Cardiac septum (tissue), 1 donor: ENCODE measurements around the gene RPL34. TPM values are rescaled to one million over a fixed set of nuclear protein-coding genes. Genes with fewer than 3 reads are reported as not detected.

ENCODE experiments used
- DNase-seq: peaks from one replicate; pipeline ENCODE4 v3.0.0-alpha.2; 2020; ENCODE audit warnings: low spot score
- intact Hi-C: fragments of 100-400 bp; cut with DNase I; formaldehyde crosslinking; loops from one replicate; pipeline ENCODE4 v1.14.0; 2022
- total RNA-seq: library from RNA; stranded (reverse); fragmentation: NEBNext Ultra II Directional; extraction: Animal tissue kit (Norgen Biotek cat#: 25700); gene quantifications from one replicate; pipeline ENCODE4 v1.2.1, GENCODE V29; 2021
- donor health status: DM: no; HTN: no; CAD: no.

Gene RPL34
- total RNA-seq, 1 donor from 2014 or later: 534 TPM

DNA sequence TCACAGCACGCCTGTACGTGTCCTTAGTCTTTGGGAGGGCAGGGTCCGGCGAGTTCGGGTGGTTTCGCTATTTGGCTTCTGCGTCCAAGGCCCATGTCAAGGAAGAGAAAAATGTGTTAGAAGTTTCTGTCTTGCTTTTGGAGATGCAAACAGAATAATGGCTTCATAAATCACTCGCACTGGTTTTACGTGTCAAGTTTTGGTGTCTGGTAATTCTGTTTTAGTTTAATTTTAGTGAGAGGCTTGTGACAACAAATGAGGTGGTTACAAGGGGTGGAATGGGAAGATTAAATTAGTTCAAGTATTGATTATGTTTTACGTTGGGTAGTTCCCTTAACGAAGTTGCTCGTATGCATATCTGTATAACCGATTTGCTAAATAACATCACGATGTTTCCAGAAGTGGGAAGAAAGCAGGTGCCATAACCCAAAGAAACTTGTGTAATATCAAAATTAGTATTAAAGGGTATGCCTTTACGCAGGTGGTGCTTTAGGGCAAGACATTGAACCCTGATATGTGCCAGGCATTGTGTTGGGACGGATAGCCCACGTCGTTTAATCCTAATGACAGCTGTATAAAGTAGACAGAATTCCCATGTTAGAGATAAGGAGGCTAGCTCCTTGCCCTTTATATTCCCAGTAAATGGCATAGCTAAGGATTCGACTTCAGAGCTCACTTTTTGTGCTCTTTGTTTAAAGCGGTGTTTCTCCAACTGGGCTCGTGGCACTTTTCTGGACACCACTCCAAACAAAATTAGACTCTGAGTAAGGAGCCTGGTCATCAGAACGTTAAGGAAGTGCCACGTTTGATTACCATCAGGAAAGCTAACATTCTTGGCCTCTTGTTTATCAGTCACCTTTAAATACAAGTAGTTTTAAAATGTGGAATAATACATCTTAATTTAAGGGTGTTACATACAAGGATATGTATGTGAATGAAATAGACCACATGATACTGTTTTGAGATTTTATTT is 843 bp downstream of the RPL34 start:
- no peak for DNase-seq
- intact Hi-C loops: loop anchor here (2.0 kb wide), 1 partner anchor 30 kb away; the partner anchor contains the start of gene OSTC

DNA sequence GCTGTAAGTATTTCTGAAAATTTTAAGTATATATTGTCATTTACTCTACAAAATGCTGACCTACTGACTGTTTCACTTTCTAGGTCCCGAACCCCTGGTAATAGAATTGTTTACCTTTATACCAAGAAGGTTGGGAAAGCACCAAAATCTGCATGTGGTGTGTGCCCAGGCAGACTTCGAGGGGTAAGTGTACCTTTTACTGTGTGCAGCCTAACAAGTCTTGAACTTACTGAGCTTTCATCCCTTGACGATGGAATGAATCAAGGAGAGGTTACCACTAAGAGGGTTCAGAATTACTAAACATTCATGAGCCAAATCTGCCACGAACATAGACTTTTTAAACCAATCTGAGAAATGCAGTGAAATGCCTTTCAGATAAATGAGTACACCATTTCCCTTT is 1.6 kb downstream of the RPL34 start:
- intact Hi-C loops: no loop called here
- no peak for DNase-seq

DNA sequence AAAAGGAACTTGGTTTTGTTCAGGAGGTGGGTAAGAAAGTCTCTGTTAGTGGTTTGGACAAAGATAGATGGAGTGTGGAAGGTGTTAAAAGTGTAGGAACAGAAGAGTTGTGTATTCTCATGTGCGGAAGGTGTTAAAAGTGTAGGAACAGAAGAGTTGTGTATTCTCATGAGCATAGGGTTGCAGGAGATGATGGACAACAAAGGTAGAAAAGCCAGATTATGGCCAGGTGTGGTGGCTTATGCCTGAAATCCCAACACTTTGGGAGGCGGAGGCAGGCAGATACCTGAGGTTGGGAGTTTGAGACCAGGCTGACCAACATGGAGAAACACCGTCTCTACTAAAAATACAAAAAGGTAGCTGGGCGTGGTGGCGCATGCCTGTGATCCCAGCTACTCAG is 2.5 kb downstream of the RPL34 start:
- intact Hi-C loops: no loop called here
- DNase-seq: no peak

DNA sequence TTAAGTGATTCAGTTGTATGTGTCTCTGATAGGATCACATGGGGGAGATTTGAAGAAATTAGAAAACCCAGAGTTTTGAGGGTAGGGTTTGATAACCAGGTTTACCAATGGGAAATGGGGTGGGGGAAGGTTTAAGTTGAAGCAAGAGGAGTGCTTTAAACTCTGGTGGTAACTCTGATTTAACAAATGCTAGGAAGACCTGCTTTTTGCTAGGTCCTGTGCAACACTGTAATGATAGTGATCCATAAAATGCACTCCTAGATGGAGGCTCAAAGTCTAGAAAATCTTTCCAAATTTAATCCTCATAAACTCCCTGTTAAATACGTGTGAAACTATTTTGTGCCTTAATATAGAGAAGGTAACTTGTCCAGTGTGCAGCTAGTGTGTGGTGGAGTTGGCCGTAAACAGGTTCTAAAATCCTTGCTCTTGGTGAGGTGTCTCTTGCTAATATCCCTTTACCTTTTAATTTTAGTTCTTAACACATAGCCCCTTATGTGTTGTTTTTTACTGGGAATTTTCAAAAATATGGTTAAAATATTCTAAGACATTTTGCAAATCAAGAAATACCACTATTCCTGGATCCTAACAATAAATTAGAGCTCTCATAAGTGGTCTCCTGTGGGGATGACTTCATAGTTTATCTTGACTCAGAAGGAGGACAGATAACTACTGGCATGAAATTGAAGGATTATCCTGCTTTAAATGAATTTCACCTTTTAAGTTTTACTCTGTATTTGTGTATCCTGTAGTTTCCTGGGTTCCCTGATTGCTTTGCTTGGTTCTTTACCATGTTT is 4.1 kb downstream of the RPL34 start:
- intact Hi-C loops: no loop called here
- DNase-seq: no peak

DNA sequence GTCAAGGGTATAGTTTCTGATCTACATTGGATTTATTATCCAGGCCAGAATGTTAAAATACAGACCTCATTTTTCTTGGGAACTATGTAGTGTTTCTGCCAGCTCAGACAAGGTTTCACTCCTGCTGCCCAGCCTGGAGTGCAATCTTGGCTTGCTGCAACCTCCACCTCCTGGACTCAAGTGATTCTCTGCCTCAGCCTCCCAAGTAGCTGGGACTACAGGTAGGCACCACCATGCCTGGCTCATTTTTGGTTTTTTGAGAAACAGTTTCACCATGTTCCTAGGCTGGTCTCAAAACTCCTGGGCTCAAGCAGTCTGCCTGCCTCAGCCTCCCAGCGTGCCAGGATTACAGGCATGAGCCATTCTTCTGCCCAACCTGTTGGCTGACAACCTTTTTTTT is 5.7 kb downstream of the RPL34 start:
- intact Hi-C loops: no loop called here
- no peak for DNase-seq

DNA sequence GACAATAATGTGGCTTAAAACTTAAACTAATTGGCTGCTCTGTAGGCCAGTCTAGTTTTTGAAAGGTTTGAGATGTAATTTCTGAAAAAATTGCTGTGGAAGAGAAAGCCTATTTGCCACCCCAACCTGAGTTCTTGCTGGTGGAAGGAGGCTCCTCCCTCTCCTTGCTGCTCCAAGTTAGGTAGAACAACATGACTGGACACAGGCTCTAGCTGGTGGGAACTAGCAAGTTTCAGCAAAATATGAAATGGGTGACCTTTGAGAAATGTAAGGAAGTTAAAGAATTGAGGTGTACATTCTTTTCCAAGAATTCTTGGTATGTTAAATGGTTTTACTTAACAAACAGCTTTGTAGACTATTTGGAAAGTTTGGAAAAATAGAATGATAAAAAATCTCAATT is 8.0 kb downstream of the RPL34 start:
- DNase-seq: no peak
- intact Hi-C loops: no loop called here

DNA sequence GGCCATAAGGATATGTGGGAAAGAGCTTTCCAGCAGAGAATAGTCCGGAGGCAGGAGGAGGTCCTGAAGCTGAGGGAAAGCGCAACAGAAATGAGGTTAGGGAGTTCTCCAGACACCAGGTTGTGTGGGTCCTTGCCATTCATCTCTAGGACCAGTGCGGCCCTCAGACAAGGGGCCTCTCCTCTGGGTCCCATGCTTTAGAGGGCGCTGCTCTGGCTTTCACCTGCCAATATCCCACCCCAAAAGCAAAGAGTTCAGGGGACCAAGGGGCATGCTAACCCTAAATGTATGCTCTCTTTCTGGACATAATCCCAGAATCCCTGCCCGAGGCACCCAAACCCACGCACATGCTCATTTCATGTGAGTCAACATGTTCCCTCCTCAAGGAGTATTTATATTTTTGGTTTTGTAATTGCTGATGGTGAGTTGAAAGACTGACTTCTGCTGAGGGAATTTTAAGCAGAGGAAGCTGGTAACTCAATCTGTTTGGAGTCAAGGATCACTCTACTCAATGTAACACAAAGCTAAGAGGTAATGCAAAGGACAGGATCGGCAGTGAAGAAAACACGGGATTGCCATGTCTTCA is 14.8 kb downstream of the RPL34 start:
- no peak for DNase-seq
- intact Hi-C loops: no loop called here

DNA sequence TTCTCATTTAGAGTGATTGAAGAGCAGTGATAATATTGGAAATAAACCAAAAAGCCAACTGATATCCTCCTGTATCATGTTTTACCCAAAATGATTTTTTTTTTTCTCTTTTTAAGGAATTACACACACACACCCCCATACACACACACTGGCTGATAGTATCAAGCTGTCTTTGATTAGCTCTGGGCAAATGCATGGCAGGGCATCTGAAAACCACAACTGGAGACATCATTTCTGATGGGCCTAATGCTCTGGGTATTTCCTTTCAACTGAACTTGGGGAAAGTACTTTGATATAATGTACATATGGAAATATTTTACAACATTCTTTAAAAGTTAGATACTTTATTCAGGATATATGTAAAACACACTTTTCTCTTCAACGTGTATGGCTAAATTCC is 15.9 kb downstream of the RPL34 start:
- no peak for DNase-seq
- intact Hi-C loops: no loop called here

DNA sequence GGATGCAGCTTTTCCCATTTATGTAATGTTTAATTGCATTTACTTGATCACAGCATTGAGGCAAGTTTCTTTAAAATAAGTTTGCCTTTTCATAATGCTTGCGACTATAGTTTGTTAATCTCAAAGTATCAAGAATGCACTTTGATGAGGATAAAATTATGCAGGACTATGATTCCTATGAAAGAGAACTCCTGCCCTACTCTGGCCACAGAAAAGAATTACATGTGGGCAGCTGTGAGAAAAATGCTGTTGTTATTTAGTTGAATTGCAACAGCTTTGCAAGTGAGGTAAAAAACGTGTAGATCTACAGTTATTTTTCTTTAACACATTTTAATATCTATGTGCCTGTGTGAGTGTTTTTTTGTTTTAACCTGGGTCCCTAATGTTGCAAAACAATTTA is 17.5 kb downstream of the RPL34 start:
- DNase-seq: no peak
- intact Hi-C loops: no loop called here

DNA sequence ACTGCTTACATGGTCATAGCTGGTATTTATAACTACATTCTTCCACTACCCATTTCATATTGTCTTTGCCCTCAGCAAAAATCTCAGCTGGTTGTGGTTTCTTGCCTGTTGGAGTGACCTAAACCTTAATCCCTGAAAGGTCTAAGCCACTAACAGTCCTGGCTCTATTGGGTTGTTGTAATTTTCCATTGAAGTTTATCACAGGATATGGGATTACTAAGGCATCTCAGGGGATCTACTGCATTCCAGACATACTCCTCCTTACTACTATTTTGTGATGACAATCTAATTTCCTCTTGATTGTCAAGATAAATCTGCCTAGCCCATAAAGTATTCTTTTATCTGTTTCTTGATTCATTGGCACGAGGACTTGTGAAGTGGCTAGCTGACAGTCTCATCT is 23.9 kb downstream of the RPL34 start:
- DNase-seq: no peak
- intact Hi-C loops: no loop called here

DNA sequence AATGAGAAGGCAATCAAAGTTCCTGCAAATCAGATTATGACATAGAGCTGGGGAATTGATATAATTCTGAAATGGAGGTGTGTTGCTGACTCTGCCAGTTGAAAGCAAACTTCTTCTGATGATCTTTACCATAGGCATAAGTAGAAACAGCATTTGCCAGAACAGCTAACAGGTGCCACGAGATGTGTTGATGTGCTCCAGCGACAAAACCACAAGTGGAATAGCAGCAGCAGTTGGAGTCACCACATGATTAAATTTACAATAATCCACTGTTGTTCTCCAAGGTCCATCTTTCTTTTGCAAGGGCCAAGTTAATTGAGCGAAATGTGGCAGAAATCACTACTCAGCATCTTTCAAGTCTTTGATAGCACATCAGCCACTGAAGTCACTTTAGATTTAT is 26.3 kb downstream of the RPL34 start:
- intact Hi-C loops: no loop called here
- DNase-seq: no peak

DNA sequence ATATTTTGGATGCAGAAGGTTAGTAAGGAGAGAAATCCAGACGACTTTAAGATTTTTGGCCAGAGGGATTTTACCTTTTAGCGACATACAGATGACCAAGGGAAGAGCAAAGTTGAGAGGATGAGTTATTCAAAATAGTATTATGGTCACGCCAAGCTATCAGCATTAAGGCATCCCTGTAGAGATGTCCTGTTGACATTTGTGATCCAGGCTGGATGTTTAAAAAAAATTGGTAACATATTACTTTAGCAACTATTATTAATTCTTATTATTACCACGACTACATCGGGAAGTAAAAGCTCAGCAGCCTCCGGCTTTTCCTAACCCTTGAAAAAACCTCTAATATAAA is 29.5 kb downstream of the RPL34 start:
- intact Hi-C loops: loop anchor here (2.0 kb wide), 1 partner anchor 29 kb away; the partner anchor contains the start of gene RPL34
- no peak for DNase-seq

DNA sequence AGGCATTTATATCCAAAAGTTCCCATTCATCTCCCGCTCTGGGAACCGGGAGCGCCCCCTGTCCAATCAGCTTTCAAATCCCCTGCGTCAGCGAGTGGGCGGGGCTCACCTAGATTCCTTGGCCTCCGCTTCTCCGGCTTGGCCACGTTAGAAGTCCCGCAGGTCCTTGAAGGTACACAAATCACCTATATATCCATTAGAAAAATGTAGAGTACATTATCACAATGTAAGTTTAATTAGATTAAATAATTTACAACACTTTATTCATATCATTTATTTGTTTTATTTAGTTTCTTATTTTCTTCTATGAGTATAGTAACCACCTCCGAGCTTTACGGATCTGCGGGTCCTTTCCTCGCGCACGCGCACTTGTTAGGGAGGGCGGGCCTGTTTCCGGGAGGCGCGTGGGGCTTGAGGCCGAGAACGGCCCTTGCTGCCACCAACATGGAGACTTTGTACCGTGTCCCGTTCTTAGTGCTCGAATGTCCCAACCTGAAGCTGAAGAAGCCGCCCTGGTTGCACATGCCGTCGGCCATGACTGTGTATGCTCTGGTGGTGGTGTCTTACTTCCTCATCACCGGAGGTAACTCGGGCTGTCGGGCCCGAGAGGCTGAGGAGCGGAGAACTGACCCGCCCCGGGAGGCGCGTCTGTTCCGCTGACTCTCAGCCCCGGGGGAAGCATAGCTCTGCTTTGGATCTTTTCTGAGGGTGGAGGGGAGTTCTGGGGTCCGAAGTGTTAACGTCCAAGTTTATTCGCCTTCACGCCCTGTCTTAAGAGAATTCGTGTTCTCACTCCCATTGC is 30.0 kb downstream of the RPL34 start, which contains the start of gene OSTC:
TSS of gene OSTC (plus strand) at position 388 of the 802 bp plus-strand sequence. CDS start at position 445, 57 bp downstream.
- peak; percentile 97 for DNase-seq
- intact Hi-C loops: loop anchor here (2.0 kb wide), 1 partner anchor 30 kb away; the partner anchor contains the start of gene RPL34

DNA sequence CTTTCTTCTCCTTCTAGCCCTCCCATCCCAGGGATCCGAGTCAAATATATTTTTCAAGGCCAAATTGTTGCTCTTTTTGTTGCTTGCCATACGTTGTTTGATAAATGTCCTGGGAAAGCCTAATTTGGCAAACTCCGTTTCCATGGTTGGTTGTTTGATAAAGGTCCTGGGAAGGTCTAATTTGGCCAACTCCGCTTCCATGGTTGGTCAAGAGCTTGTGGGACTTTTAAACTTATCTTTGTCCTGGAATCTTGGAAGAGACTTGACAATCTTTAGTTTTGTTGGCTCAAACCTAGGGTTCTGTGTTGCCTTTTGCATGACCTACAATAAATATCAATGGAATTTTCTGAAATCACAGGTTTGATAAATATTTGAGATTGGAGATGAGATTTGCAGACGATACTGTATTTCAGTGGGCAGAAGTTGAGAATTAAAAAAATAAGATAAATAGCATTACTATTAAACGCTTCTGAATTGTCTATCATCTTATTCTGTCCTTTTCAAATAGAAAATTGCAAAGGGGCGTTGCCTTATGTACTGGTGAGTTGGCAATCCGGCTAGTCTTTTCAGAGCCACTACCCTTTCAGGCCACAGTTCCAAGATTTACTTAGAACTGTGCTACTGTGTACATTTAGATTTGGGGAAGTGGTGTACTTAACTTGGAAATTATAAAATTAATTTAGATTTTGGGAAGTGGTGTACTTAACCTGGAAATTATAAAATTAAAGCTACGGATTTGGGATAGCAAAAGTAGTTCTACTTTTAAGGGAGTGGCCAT is 30.8 kb downstream of the RPL34 start:
- intact Hi-C loops: loop anchor here (2.0 kb wide), 1 partner anchor 30 kb away; the partner anchor contains the start of gene RPL34
- no peak for DNase-seq

DNA sequence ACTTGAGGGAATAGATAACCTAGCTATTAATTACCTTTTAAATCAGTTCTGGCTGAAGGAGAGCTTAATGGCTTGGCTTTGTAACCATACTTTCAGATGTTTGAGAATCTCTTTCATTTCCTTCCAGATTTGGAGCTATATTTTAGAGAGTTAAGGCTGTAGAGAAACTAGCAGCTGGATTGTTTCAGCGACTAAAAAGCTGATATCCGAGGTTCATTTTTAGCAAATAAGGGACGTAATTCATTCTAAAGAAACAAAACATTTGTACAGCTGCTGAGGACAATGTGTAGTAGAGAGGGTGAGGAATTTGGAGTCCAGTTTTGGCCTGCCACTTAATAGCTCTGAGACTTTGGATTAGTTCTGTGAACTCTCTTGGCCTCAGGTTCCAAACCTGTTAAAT is 42.3 kb downstream of the RPL34 start:
- no peak for DNase-seq
- intact Hi-C loops: no loop called here

DNA sequence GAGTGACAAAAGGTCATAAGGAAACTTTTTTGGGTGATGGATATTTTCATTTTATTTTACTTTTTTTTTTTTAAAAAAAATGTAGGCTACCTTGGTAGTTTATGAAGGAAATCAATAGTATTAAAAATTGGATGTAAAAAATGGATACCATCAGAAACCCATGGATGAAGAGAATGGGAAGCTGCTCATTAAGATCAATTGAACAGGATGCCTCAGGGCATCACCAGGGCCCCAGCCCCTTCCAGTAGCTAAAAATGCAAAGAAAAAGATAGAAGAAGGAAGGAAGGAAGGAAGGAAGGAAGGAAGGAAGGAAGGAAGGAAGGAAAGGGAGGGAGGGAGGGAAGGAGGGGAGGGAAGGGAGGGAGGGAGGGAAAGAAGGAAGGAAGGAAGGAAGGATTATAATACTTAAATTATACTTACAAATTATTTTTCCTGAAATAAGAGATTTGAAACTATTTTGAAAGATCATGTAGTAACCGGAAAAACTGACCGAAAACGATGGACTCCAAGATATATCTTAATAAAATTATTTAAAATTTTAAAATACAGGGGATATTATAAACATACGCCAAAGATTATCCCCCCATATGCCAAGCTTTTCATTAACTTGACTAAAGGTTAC is 54.1 kb downstream of the RPL34 start:
- intact Hi-C loops: no loop called here
- no peak for DNase-seq
